ENCODE measurements around the gene FGF14. TPM values are rescaled to one million over a fixed set of nuclear protein-coding genes. Genes with fewer than 3 reads are reported as not detected.

Gene FGF14
- total and polyA plus RNA-seq, 2 of the 4 experiments (the other 2 are of a cell fraction), result under 0.01 TPM; not detected in 1

GRCh38 chr13:102359264-102359663, 42.6 kb downstream of the FGF14 start:
- Histone ChIP-seq H3K9me1 (ENCODE audit: insufficient read depth, low read length) (no peaks in the 10 kb centered on the region), H4K91ac (ENCODE audit: insufficient read depth, low read depth, low read length) (no peak overlapping the region), H2BK120ac (ENCODE audit: low read depth, low read length) (no peak overlapping the region), H2BK20ac (ENCODE audit: low read depth, low read length) (no peak overlapping the region), H3K4me1 (ENCODE audit: control insufficient read depth, insufficient read depth, low read length) (no peaks in the 10 kb centered on the region), H2AK5ac (ENCODE audit: low read depth, low read length) (no peak overlapping the region), H4K8ac (ENCODE audit: low read depth in 2 of 2, low read length in 2 of 2) (no peak overlapping the region), H3K4me2 (ENCODE audit: low read depth, low read length) (no peak overlapping the region), H3K23ac (ENCODE audit: low read depth, low read length) (no peak overlapping the region), H2AK9ac (replicated peaks; ENCODE audit: low read depth, low read length, poor library complexity) (no peak overlapping the region), H3K9ac (ENCODE audit: low read depth, low read length) (no peak overlapping the region), H2BK15ac (ENCODE audit: low read depth, low read length) (no peak overlapping the region), H3K79me1 (ENCODE audit: low read depth in 1 of 2, low read length in 2 of 2) (no peaks in the 10 kb centered on the region), H3K27ac (ENCODE audit: insufficient read depth, low read length) (no peak overlapping the region), H3K36me3 (ENCODE audit: control insufficient read depth, insufficient read depth, low read length) (no peaks in the 10 kb centered on the region), H3K18ac (ENCODE audit: low read depth, low read length) (no peak overlapping the region), H4K5ac (ENCODE audit: low read depth, low read length) (no peak overlapping the region), H4K20me1 (ENCODE audit: insufficient read depth, low read length) (no peaks in the 10 kb centered on the region), H3K9me3 (ENCODE audit: control insufficient read depth, insufficient read depth, low read length) (no peaks in the 10 kb centered on the region), H3K27me3 (ENCODE audit: control insufficient read depth, insufficient read depth, low read length) (no peaks in the 10 kb centered on the region), H3K4me3 (ENCODE audit: insufficient read depth, low read depth, low read length) (no peak overlapping the region), H2AFZ (replicated peaks; ENCODE audit: low read length, poor library complexity) (no peak overlapping the region), H3K4ac (ENCODE audit: low read depth, low read length) (no peak overlapping the region), H2BK5ac (ENCODE audit: low read depth, low read length, poor library complexity, severe bottlenecking) (no peak overlapping the region), H3K56ac (ENCODE audit: extremely low read depth, insufficient read depth, low read length) (no peak overlapping the region), H3K14ac (replicated peaks; ENCODE audit: low read depth, low read length) (no peak overlapping the region)
- CTCF ChIA-PET, result no interaction called here
- TF ChIP-seq CEBPB (IDR thresholded peaks at IDR 0.05; ENCODE audit: low read depth, low read length) (no peak), USF2 (IDR thresholded peaks at IDR 0.05; ENCODE audit: low read depth, low read length) (no peak), MXI1 (IDR thresholded peaks at IDR 0.05; ENCODE audit: borderline replicate concordance, low read depth, low read length) (no peak), MAFK (IDR thresholded peaks at IDR 0.05; ENCODE audit: low read depth, low read length) (peak; percentile 61), RCOR1 (IDR thresholded peaks at IDR 0.05; ENCODE audit: insufficient replicate concordance, low read length) (no peak), CHD1 (IDR thresholded peaks at IDR 0.05; ENCODE audit: low read depth, low read length) (no peak)
- dilution Hi-C loops (cut with HindIII; ENCODE audit: low sequenced_read_pairs, unreplicated experiment) (no loop called here), in situ Hi-C loops (cut with MboI; ENCODE audit: low sequenced_read_pairs) (no loop called here), intact Hi-C loops (cut with micrococcal nuclease) (no loop called here)
- no peak for DNase-seq
- POLR2A ChIA-PET (ENCODE audit: unreplicated experiment), result no interaction called here
- BruUV-seq (replicated peaks), result no TSS peak
- ATAC-seq (ENCODE audit: low read depth), result no peak
- WGBS, 2 experiments (ENCODE audit: extremely low coverage in 2 of 2, insufficient read length in 1 of 2), result no CpG with 5 or more reads among the region's 2 CpGs

Measured in IMR-90 (cell line).